Stimulated activated naive B cell treated with anti-CD40 and anti-IgM and Interleukin-4, amounts not matched to agents 10 μg/mL and 1 μg/mL and 100 μg/mL, for 72 hours (primary cell): Measurements from ENCODE around the gene ERG.

Source experiments
- ATAC-seq, 2 donors: fragments of 150-1000 bp; cut with Tn5 transposase; replicated peaks; 2 replicates each; pipeline ENCODE4 v1.10.0; 2021; ENCODE audit warnings: moderate library complexity in 1 of 2
- DNase-seq: peaks from one replicate; pipeline ENCODE4 v3.0.0; 2021
- H3K27ac Mint-ChIP-seq: one replicate; pipeline ENCODE4 v1.8.0; 2022; ENCODE audit warnings: mild to moderate bottlenecking, mixed read lengths
- H3K27me3 Mint-ChIP-seq, 2 donors: one replicate each; pipeline ENCODE4 v1.8.0; 2022; ENCODE audit warnings: mixed read lengths in 2 of 2
- H3K36me3 Mint-ChIP-seq, 2 donors: one replicate each; pipeline ENCODE4 v1.8.0; 2022; ENCODE audit warnings: mixed read lengths in 2 of 2, mild to moderate bottlenecking in 1 of 2
- H3K4me1 Mint-ChIP-seq, 2 donors: one replicate each; pipeline ENCODE4 v1.8.0; 2022; ENCODE audit warnings: mixed read lengths in 2 of 2, mild to moderate bottlenecking in 1 of 2
- H3K4me3 Mint-ChIP-seq, 2 donors: one replicate each; pipeline ENCODE4 v1.8.0; 2022; ENCODE audit warnings: mild to moderate bottlenecking in 2 of 2, mixed read lengths in 2 of 2, moderate library complexity in 1 of 2
- H3K9me3 Mint-ChIP-seq, 2 donors: one replicate each; pipeline ENCODE4 v1.8.0; 2022; ENCODE audit warnings: mixed read lengths in 2 of 2, mild to moderate bottlenecking in 1 of 2

Gene ERG

GRCh38 chr21:38507374-38507942, 9.2 kb upstream of the ERG start:
- Mint-ChIP-seq H3K4me1 (peaks cover 0 to 2% of the 10 kb centered on the region in 2 donors), H3K27me3 (peaks cover 18 to 24% of the 10 kb centered on the region in 2 donors), H3K36me3 (no peaks in the 10 kb centered on the region), H3K4me3 (no peak overlapping the region), H3K27ac (no peak overlapping the region), H3K9me3 (no peaks in the 10 kb centered on the region)
- ATAC-seq (no peak), DNase-seq (no peak)

GRCh38 chr21:38506661-38507281, 8.5 kb upstream of the ERG start:
- H3K9me3 Mint-ChIP-seq = no peaks in the 10 kb centered on the region
- H3K27ac Mint-ChIP-seq = no peak overlapping the region
- no peak for DNase-seq
- peak in 1 of 2 donors; percentile 21 for ATAC-seq
- H3K4me1 Mint-ChIP-seq = peaks cover 0 to 2% of the 10 kb centered on the region in 2 donors
- no peak overlapping the region for H3K4me3 Mint-ChIP-seq
- H3K27me3 Mint-ChIP-seq = peaks cover 18 to 24% of the 10 kb centered on the region in 2 donors
- H3K36me3 Mint-ChIP-seq = no peaks in the 10 kb centered on the region

GRCh38 chr21:38505654-38506523, 7.6 kb upstream of the ERG start:
- peak; percentile 7 for DNase-seq
- Mint-ChIP-seq H3K27ac (no peak overlapping the region), H3K9me3 (no peaks in the 10 kb centered on the region), H3K4me1 (peaks cover 0 to 2% of the 10 kb centered on the region in 2 donors), H3K27me3 (peaks cover 22 to 24% of the 10 kb centered on the region in 2 donors), H3K36me3 (no peaks in the 10 kb centered on the region), H3K4me3 (no peak overlapping the region)
- peak; percentile 83 to 85 for ATAC-seq

- Mint-ChIP-seq H3K27me3 (peaks cover 28 to 40% of the 10 kb centered on the region in 2 donors), H3K4me1 (peaks cover 1 to 2% of the 10 kb centered on the region in 2 donors), H3K4me3 (no peak overlapping the region), H3K9me3 (no peaks in the 10 kb centered on the region), H3K36me3 (no peaks in the 10 kb centered on the region), H3K27ac (no peak overlapping the region)
- ATAC-seq (no peak), DNase-seq (no peak)
Measured at GRCh38 chr21:38504066-38504465, 5.8 kb upstream of the ERG start.

- no peaks in the 10 kb centered on the region for H3K36me3 Mint-ChIP-seq
- DNase-seq = no peak
- peaks cover 28 to 45% of the 10 kb centered on the region in 2 donors for H3K27me3 Mint-ChIP-seq
- no peak for ATAC-seq
- H3K27ac Mint-ChIP-seq = no peak overlapping the region
- no peaks in the 10 kb centered on the region for H3K9me3 Mint-ChIP-seq
- H3K4me3 Mint-ChIP-seq = no peak overlapping the region
- peaks cover 3 to 6% of the 10 kb centered on the region in 2 donors for H3K4me1 Mint-ChIP-seq
Measured at GRCh38 chr21:38503583-38503982, 5.3 kb upstream of the ERG start.

GRCh38 chr21:38500073-38500472, 1.8 kb upstream of the ERG start:
- Mint-ChIP-seq H3K36me3 (no peaks in the 10 kb centered on the region), H3K27ac (no peak overlapping the region), H3K27me3 (peaks cover 31 to 55% of the 10 kb centered on the region in 2 donors), H3K9me3 (no peaks in the 10 kb centered on the region), H3K4me3 (no peak overlapping the region), H3K4me1 (peaks cover 1 to 21% of the 10 kb centered on the region in 2 donors)
- DNase-seq (no peak), ATAC-seq (no peak)

GRCh38 chr21:38499296-38499695, 1.0 kb upstream of the ERG start:
- Mint-ChIP-seq H3K27ac (no peak overlapping the region), H3K4me1 (peaks cover 1 to 25% of the 10 kb centered on the region in 2 donors), H3K36me3 (no peaks in the 10 kb centered on the region), H3K27me3 (peaks cover 31 to 62% of the 10 kb centered on the region in 2 donors), H3K4me3 (no peak overlapping the region), H3K9me3 (no peaks in the 10 kb centered on the region)
- no peak for ATAC-seq
- no peak for DNase-seq

GRCh38 chr21:38496224-38496623, 2.1 kb downstream of the ERG start:
- DNase-seq = no peak

GRCh38 chr21:38495696-38496095, 2.6 kb downstream of the ERG start:
- no peak for DNase-seq
- no peaks in the 10 kb centered on the region for H3K9me3 Mint-ChIP-seq
- peaks cover 37 to 76% of the 10 kb centered on the region in 2 donors for H3K27me3 Mint-ChIP-seq
- H3K4me3 Mint-ChIP-seq = no peak overlapping the region
- peaks cover 4 to 25% of the 10 kb centered on the region in 2 donors for H3K4me1 Mint-ChIP-seq
- ATAC-seq = no peak
- no peak overlapping the region for H3K27ac Mint-ChIP-seq
- H3K36me3 Mint-ChIP-seq = no peaks in the 10 kb centered on the region

More at GRCh38 chr21:38496224-38496623, 2.1 kb downstream of the ERG start:
- H3K36me3 Mint-ChIP-seq = no peaks in the 10 kb centered on the region
- H3K4me1 Mint-ChIP-seq = peaks cover 4 to 25% of the 10 kb centered on the region in 2 donors
- H3K9me3 Mint-ChIP-seq = no peaks in the 10 kb centered on the region
- no peak overlapping the region for H3K27ac Mint-ChIP-seq
- ATAC-seq = no peak
- H3K27me3 Mint-ChIP-seq = peaks cover 37 to 71% of the 10 kb centered on the region in 2 donors
- no peak overlapping the region for H3K4me3 Mint-ChIP-seq

- H3K9me3 Mint-ChIP-seq = no peaks in the 10 kb centered on the region
- ATAC-seq (no peak), DNase-seq (no peak)
- peaks cover 4 to 25% of the 10 kb centered on the region in 2 donors for H3K4me1 Mint-ChIP-seq
- peaks cover 39 to 71% of the 10 kb centered on the region in 2 donors for H3K27me3 Mint-ChIP-seq
- H3K36me3 Mint-ChIP-seq = no peaks in the 10 kb centered on the region
- H3K27ac Mint-ChIP-seq = no peak overlapping the region
- no peak overlapping the region for H3K4me3 Mint-ChIP-seq
Measured at GRCh38 chr21:38495242-38495641, 3.0 kb downstream of the ERG start.

- ATAC-seq (no peak), DNase-seq (no peak)
- Mint-ChIP-seq H3K27ac (no peak overlapping the region), H3K4me1 (peaks cover 4 to 25% of the 10 kb centered on the region in 2 donors), H3K4me3 (no peak overlapping the region), H3K36me3 (no peaks in the 10 kb centered on the region), H3K9me3 (no peaks in the 10 kb centered on the region), H3K27me3 (peaks cover 44 to 71% of the 10 kb centered on the region in 2 donors)
Measured at GRCh38 chr21:38494703-38495102, 3.6 kb downstream of the ERG start.

GRCh38 chr21:38494251-38494642, 4.0 kb downstream of the ERG start:
- Mint-ChIP-seq H3K27ac (no peak overlapping the region), H3K36me3 (no peaks in the 10 kb centered on the region), H3K4me3 (no peak overlapping the region), H3K4me1 (peaks cover 4 to 25% of the 10 kb centered on the region in 2 donors), H3K27me3 (peaks cover 43 to 69% of the 10 kb centered on the region in 2 donors), H3K9me3 (no peaks in the 10 kb centered on the region)
- DNase-seq = no peak
- ATAC-seq = no peak

- Mint-ChIP-seq H3K36me3 (no peaks in the 10 kb centered on the region), H3K9me3 (no peaks in the 10 kb centered on the region), H3K4me3 (no peak overlapping the region), H3K27ac (no peak overlapping the region), H3K27me3 (peaks cover 40 to 63% of the 10 kb centered on the region in 2 donors), H3K4me1 (peaks cover 4 to 20% of the 10 kb centered on the region in 2 donors)
- DNase-seq = no peak
- no peak for ATAC-seq
Measured at GRCh38 chr21:38493549-38494250, 4.6 kb downstream of the ERG start.

GRCh38 chr21:38492007-38492406, 6.3 kb downstream of the ERG start:
- no peaks in the 10 kb centered on the region for H3K9me3 Mint-ChIP-seq
- H3K4me3 Mint-ChIP-seq = no peak overlapping the region
- peaks cover 37 to 53% of the 10 kb centered on the region in 2 donors for H3K27me3 Mint-ChIP-seq
- DNase-seq = no peak
- no peak for ATAC-seq
- H3K36me3 Mint-ChIP-seq = no peaks in the 10 kb centered on the region
- H3K27ac Mint-ChIP-seq = no peak overlapping the region
- H3K4me1 Mint-ChIP-seq = peaks cover 2 to 12% of the 10 kb centered on the region in 2 donors
